HG03095 (cell line): ENCODE results near the gene LNX1.

Experiments
- ATAC-seq: cut with Tn5 transposase; IDR thresholded peaks from one replicate; pipeline ENCODE4 v1.9.1; 2021; ENCODE audit warnings: moderate library complexity; ENCODE audit not compliant: unreplicated experiment

The LNX1 gene

GRCh38 chr4:53505947-53506346, 85.3 kb downstream of the LNX1 start:
- ATAC-seq = no peak

GRCh38 chr4:53502094-53502493, 89.2 kb downstream of the LNX1 start:
- ATAC-seq = no peak

- ATAC-seq = no peak
Observed at GRCh38 chr4:53501561-53501960, 89.7 kb downstream of the LNX1 start.

GRCh38 chr4:53500546-53500945, 90.7 kb downstream of the LNX1 start:
- no peak for ATAC-seq

GRCh38 chr4:53499791-53500190, 91.5 kb downstream of the LNX1 start:
- ATAC-seq = no peak

GRCh38 chr4:53498706-53499105, 92.6 kb downstream of the LNX1 start:
- no peak for ATAC-seq

GRCh38 chr4:53497487-53498244, 93.6 kb downstream of the LNX1 start:
- no peak for ATAC-seq

- ATAC-seq = no peak
Observed at GRCh38 chr4:53494851-53495250, 96.4 kb downstream of the LNX1 start.

GRCh38 chr4:53490965-53491622, 100.2 kb downstream of the LNX1 start:
- no peak for ATAC-seq

GRCh38 chr4:53490161-53490956, 100.9 kb downstream of the LNX1 start:
- ATAC-seq = no peak

GRCh38 chr4:53489279-53489889, 101.9 kb downstream of the LNX1 start:
- no peak for ATAC-seq

- no peak for ATAC-seq
Observed at GRCh38 chr4:53487766-53488165, 103.5 kb downstream of the LNX1 start.

- ATAC-seq = no peak
Observed at GRCh38 chr4:53485658-53486040, 105.6 kb downstream of the LNX1 start.

GRCh38 chr4:53484911-53485657, 106.2 kb downstream of the LNX1 start:
- ATAC-seq = no peak

GRCh38 chr4:53483250-53483649, 108.0 kb downstream of the LNX1 start:
- ATAC-seq = no peak

GRCh38 chr4:53481586-53481985, 109.7 kb downstream of the LNX1 start:
- ATAC-seq = no peak

- no peak for ATAC-seq
Observed at GRCh38 chr4:53480909-53481308, 110.4 kb downstream of the LNX1 start.

- ATAC-seq = no peak
Observed at GRCh38 chr4:53479736-53480525, 111.4 kb downstream of the LNX1 start.

GRCh38 chr4:53478671-53479456, 112.4 kb downstream of the LNX1 start:
- ATAC-seq = no peak
